Right renal pelvis (tissue), 4 donors: ENCODE results near the gene ATP5F1B. TPM values are rescaled to one million over a fixed set of nuclear protein-coding genes. Genes with fewer than 3 reads are reported as not detected.

ENCODE experiments used
- polyA plus RNA-seq, 4 donors: library from polyadenylated mRNA; unstranded; fragments of 120-200 nt; gene quantifications; one replicate each; pipeline ENCODE4 v1.2.1, GENCODE V29; 2013; ENCODE audit not compliant: insufficient read length in 4 of 4

The ATP5F1B gene
- polyA plus RNA-seq, 4 donors, result 1,014 to 1,093 (median 1,047) TPM

Other genes starting within 250 kb of the ATP5F1B start
- 10 to 100 TPM; 33.6 to 38.4 (median 36.9) TPM for gene TIMELESS, start 196.6 kb downstream of the ATP5F1B start, polyA plus RNA-seq
- under 1 TPM in 2 of 4 donors, not detected in 2; 0.22 to 0.37 TPM for gene MIP, start 191.3 kb downstream of the ATP5F1B start, polyA plus RNA-seq
- gene SPRYD4, start 177.4 kb downstream of the ATP5F1B start, polyA plus RNA-seq, result 1 to 10 TPM; 3.5 to 4.8 (median 4.3) TPM
- 1 to 10 TPM in 2 of 4 donors, under 1 TPM in 2; 0.78 to 1.6 (median 1.0) TPM for gene GLS2, start 157.8 kb downstream of the ATP5F1B start, polyA plus RNA-seq
- 10 to 100 TPM; 36.2 to 50.5 (median 42.6) TPM for gene RBMS2, start 124.2 kb downstream of the ATP5F1B start, polyA plus RNA-seq
- 10 to 100 TPM; 72.5 to 89.3 (median 81.7) TPM for gene BAZ2A, start 15.7 kb downstream of the ATP5F1B start, polyA plus RNA-seq
- gene PTGES3, start 42.3 kb upstream of the ATP5F1B start, polyA plus RNA-seq, result 100 to 1,000 TPM; 325 to 383 (median 364) TPM
- gene NACA, start 79.3 kb upstream of the ATP5F1B start, polyA plus RNA-seq, result 1,000 to 10,000 TPM; 2,242 to 2,254 (median 2,248) TPM
- 10 to 100 TPM; 16.0 to 20.9 (median 20.0) TPM for gene PRIM1, start 106.3 kb upstream of the ATP5F1B start, polyA plus RNA-seq
- 1 to 10 TPM in 2 of 4 donors, under 1 TPM in 2; 0.79 to 1.4 (median 1.1) TPM for gene HSD17B6, start 117.3 kb upstream of the ATP5F1B start, polyA plus RNA-seq